Peyer's patch (tissue), 4 donors: ENCODE results near the gene SLC6A1. TPM values are rescaled to one million over a fixed set of nuclear protein-coding genes. Genes with fewer than 3 reads are reported as not detected.

Experiments
- DNase-seq, 3 donors: peaks; one replicate each; pipeline ENCODE4 v3.0.0-alpha.2; 2017 to 2019
- H3K27ac ChIP-seq, 4 donors: fragments of 200-600 bp; sonication (generic); one replicate each; pipeline ENCODE4 v1.5.1; 2016 to 2019
- H3K27me3 ChIP-seq, 2 donors: fragments of 200-600 bp; sonication (generic); one replicate each; pipeline ENCODE4 v1.5.1; 2019
- H3K36me3 ChIP-seq, 3 donors: fragments of 200-600 bp; sonication (generic); one replicate each; pipeline ENCODE4 v1.5.1; 2016 to 2019
- H3K4me1 ChIP-seq, 4 donors: fragments of 200-600 bp; sonication (generic); one replicate each; pipeline ENCODE4 v1.5.1; 2016 to 2019
- H3K4me3 ChIP-seq, 4 donors: fragments of 200-600 bp; sonication (generic); 1 replicate in 3 of 4; 2 replicates in 1 of 4; pipeline ENCODE4 v1.5.1; 2016 to 2019; ENCODE audit warnings: mild to moderate bottlenecking in 1 of 4
- H3K9me3 ChIP-seq, 4 donors: fragments of 200-600 bp; sonication (generic); one replicate each; pipeline ENCODE4 v1.5.1; 2016 to 2019; ENCODE audit warnings: mild to moderate bottlenecking in 1 of 4
- CTCF ChIP-seq, 6 experiments: fragments of 450-650 bp in 4 of 6; fragments of 200-600 bp in 2 of 6; sonication (generic) in 1 of 6; IDR thresholded peaks; one replicate each; pipeline ENCODE4 v1.5.1; 2017 to 2019; ENCODE audit warnings: antibody characterized with exemption in 6 of 6, mild to moderate bottlenecking in 3 of 6, moderate library complexity in 1 of 6
- POLR2A ChIP-seq, 2 donors: fragments of 450-650 bp; IDR thresholded peaks; one replicate each; pipeline ENCODE4 v1.5.1; 2017; ENCODE audit warnings: antibody characterized with exemption in 2 of 2, mild to moderate bottlenecking in 2 of 2, moderate library complexity in 2 of 2
- total RNA-seq, 4 donors: library from RNA; depleted of rRNA; stranded (reverse); fragments of >200 nt; gene quantifications; one replicate each; pipeline ENCODE4 v1.1.0, GENCODE V29; 2016

The SLC6A1 gene
- total RNA-seq, 4 donors from 2014 or later, result 0.27 to 5.0 (median 0.38) TPM; not detected in 1

GRCh38 chr3:10949197-10949596, 43.4 kb upstream of the SLC6A1 start:
- TF ChIP-seq POLR2A (IDR thresholded peaks at IDR 0.05), result no peak
- TF ChIP-seq CTCF (IDR thresholded peaks at IDR 0.05), result no peak
- H3K9me3 ChIP-seq, result no peaks in the 10 kb centered on the region
- H3K4me3 ChIP-seq, result no peak overlapping the region
- H3K27ac ChIP-seq, result no peak overlapping the region
- H3K27me3 ChIP-seq, result no peaks in the 10 kb centered on the region
- H3K36me3 ChIP-seq, result no peaks in the 10 kb centered on the region
- no peak for DNase-seq
- H3K4me1 ChIP-seq, result no peaks in the 10 kb centered on the region

GRCh38 chr3:10950476-10951294, 41.9 kb upstream of the SLC6A1 start:
- Histone ChIP-seq H3K4me1 (no peaks in the 10 kb centered on the region), H3K27ac (no peak overlapping the region), H3K27me3 (no peaks in the 10 kb centered on the region), H3K4me3 (no peak overlapping the region), H3K9me3 (no peaks in the 10 kb centered on the region), H3K36me3 (no peaks in the 10 kb centered on the region)
- TF ChIP-seq POLR2A (IDR thresholded peaks at IDR 0.05) (no peak), CTCF (IDR thresholded peaks at IDR 0.05) (peak in 3 of 6 experiments; percentile 39 to 54 (median 47))
- no peak for DNase-seq

GRCh38 chr3:10951295-10951926, 41.1 kb upstream of the SLC6A1 start:
- DNase-seq, result no peak
- Histone ChIP-seq H3K4me1 (no peaks in the 10 kb centered on the region), H3K36me3 (no peaks in the 10 kb centered on the region), H3K27me3 (no peaks in the 10 kb centered on the region), H3K4me3 (no peak overlapping the region), H3K9me3 (no peaks in the 10 kb centered on the region), H3K27ac (no peak overlapping the region)
- TF ChIP-seq CTCF (IDR thresholded peaks at IDR 0.05) (no peak), POLR2A (IDR thresholded peaks at IDR 0.05) (no peak)

- H3K27ac ChIP-seq, result no peak overlapping the region
- no peak overlapping the region for H3K4me3 ChIP-seq
- H3K36me3 ChIP-seq, result no peaks in the 10 kb centered on the region
- no peaks in the 10 kb centered on the region for H3K4me1 ChIP-seq
- H3K27me3 ChIP-seq, result no peaks in the 10 kb centered on the region
- H3K9me3 ChIP-seq, result no peaks in the 10 kb centered on the region
- DNase-seq, result no peak
- no peak for TF ChIP-seq CTCF (IDR thresholded peaks at IDR 0.05)
- TF ChIP-seq POLR2A (IDR thresholded peaks at IDR 0.05), result no peak
Measured at GRCh38 chr3:10952525-10952924, 40.0 kb upstream of the SLC6A1 start.

GRCh38 chr3:10954740-10955139, 37.8 kb upstream of the SLC6A1 start:
- no peaks in the 10 kb centered on the region for H3K27me3 ChIP-seq
- no peak for DNase-seq
- no peaks in the 10 kb centered on the region for H3K9me3 ChIP-seq
- no peaks in the 10 kb centered on the region for H3K36me3 ChIP-seq
- H3K27ac ChIP-seq, result no peak overlapping the region
- no peaks in the 10 kb centered on the region for H3K4me1 ChIP-seq
- TF ChIP-seq POLR2A (IDR thresholded peaks at IDR 0.05), result no peak
- TF ChIP-seq CTCF (IDR thresholded peaks at IDR 0.05), result no peak
- H3K4me3 ChIP-seq, result no peak overlapping the region
